Measurements from ENCODE around the gene GPR156.
"Not testable (repeated sequence)": the region's sequence is repeated elsewhere in the genome, so short reads cannot be mapped to it uniquely, and the experiment has no call there.

GPR156 gene

GRCh38 chr3:120284747-120285507 lies at the start of gene GPR156:
Gene GPR156 (minus strand): TSS chr3:120285222. CDS start chr3:120244098, 41,124 bp downstream.
- peak within 1 kb of the TSS; percentile 73 for H3K9ac ChIP-seq (ENCODE audit: low read depth, low read length)
- H3K4me1 ChIP-seq (ENCODE audit: control insufficient read depth, insufficient read depth, low read length): peaks cover 4% of the 10 kb centered on the region
- H3K36me3 ChIP-seq (ENCODE audit: control insufficient read depth, insufficient read depth, low read length): no peaks in the 10 kb centered on the region
- peak within 1 kb of the TSS; percentile 45 for H3K4me3 ChIP-seq (ENCODE audit: low read depth, low read length)
- peaks cover 38% of the 10 kb centered on the region for H3K27me3 ChIP-seq (ENCODE audit: control insufficient read depth, insufficient read depth, low read length)
- H3K9me3 ChIP-seq (ENCODE audit: control insufficient read depth, insufficient read depth, low read length): no peaks in the 10 kb centered on the region

- no peaks in the 10 kb centered on the region for H3K9me3 ChIP-seq (ENCODE audit: control insufficient read depth, insufficient read depth, low read length)
- H3K4me1 ChIP-seq (ENCODE audit: control insufficient read depth, insufficient read depth, low read length): no peaks in the 10 kb centered on the region
- no peak overlapping the region for H3K9ac ChIP-seq (ENCODE audit: low read depth, low read length)
- no peaks in the 10 kb centered on the region for H3K27me3 ChIP-seq (ENCODE audit: control insufficient read depth, insufficient read depth, low read length)
- no peaks in the 10 kb centered on the region for H3K36me3 ChIP-seq (ENCODE audit: control insufficient read depth, insufficient read depth, low read length)
- no peak overlapping the region for H3K4me3 ChIP-seq (ENCODE audit: low read depth, low read length)
These were observed 47.6 kb upstream of the GPR156 start for GRCh38 chr3:120332646-120333045.

GRCh38 chr3:120331076-120331475 lies 46.1 kb upstream of the GPR156 start:
- no peak overlapping the region for H3K9ac ChIP-seq (ENCODE audit: low read depth, low read length)
- H3K36me3 ChIP-seq (ENCODE audit: control insufficient read depth, insufficient read depth, low read length): no peaks in the 10 kb centered on the region
- H3K4me3 ChIP-seq (ENCODE audit: low read depth, low read length): no peak overlapping the region
- H3K27me3 ChIP-seq (ENCODE audit: control insufficient read depth, insufficient read depth, low read length): no peaks in the 10 kb centered on the region
- no peaks in the 10 kb centered on the region for H3K4me1 ChIP-seq (ENCODE audit: control insufficient read depth, insufficient read depth, low read length)
- no peaks in the 10 kb centered on the region for H3K9me3 ChIP-seq (ENCODE audit: control insufficient read depth, insufficient read depth, low read length)

- Histone ChIP-seq H3K36me3 (ENCODE audit: control insufficient read depth, insufficient read depth, low read length) (no peaks in the 10 kb centered on the region), H3K4me1 (ENCODE audit: control insufficient read depth, insufficient read depth, low read length) (no peaks in the 10 kb centered on the region), H3K4me3 (ENCODE audit: low read depth, low read length) (no peak overlapping the region), H3K9me3 (ENCODE audit: control insufficient read depth, insufficient read depth, low read length) (no peaks in the 10 kb centered on the region), H3K9ac (ENCODE audit: low read depth, low read length) (no peak overlapping the region), H3K27me3 (ENCODE audit: control insufficient read depth, insufficient read depth, low read length) (no peaks in the 10 kb centered on the region)
These were observed 41.8 kb upstream of the GPR156 start for GRCh38 chr3:120326784-120327183.

GRCh38 chr3:120324190-120324589 lies 39.2 kb upstream of the GPR156 start:
- Histone ChIP-seq H3K4me1 (ENCODE audit: control insufficient read depth, insufficient read depth, low read length) (no peaks in the 10 kb centered on the region), H3K27me3 (ENCODE audit: control insufficient read depth, insufficient read depth, low read length) (no peaks in the 10 kb centered on the region), H3K9me3 (ENCODE audit: control insufficient read depth, insufficient read depth, low read length) (no peaks in the 10 kb centered on the region), H3K36me3 (ENCODE audit: control insufficient read depth, insufficient read depth, low read length) (no peaks in the 10 kb centered on the region), H3K9ac (ENCODE audit: low read depth, low read length) (no peak overlapping the region), H3K4me3 (ENCODE audit: low read depth, low read length) (no peak overlapping the region)

GRCh38 chr3:120323761-120324160 lies 38.7 kb upstream of the GPR156 start:
- not testable (repeated sequence) for H3K27me3 ChIP-seq (ENCODE audit: control insufficient read depth, insufficient read depth, low read length); H3K4me1 ChIP-seq (ENCODE audit: control insufficient read depth, insufficient read depth, low read length); H3K36me3 ChIP-seq (ENCODE audit: control insufficient read depth, insufficient read depth, low read length); H3K9ac ChIP-seq (ENCODE audit: low read depth, low read length); H3K4me3 ChIP-seq (ENCODE audit: low read depth, low read length); H3K9me3 ChIP-seq (ENCODE audit: control insufficient read depth, insufficient read depth, low read length)

- Histone ChIP-seq H3K27me3 (ENCODE audit: control insufficient read depth, insufficient read depth, low read length) (no peaks in the 10 kb centered on the region), H3K4me3 (ENCODE audit: low read depth, low read length) (no peak overlapping the region), H3K36me3 (ENCODE audit: control insufficient read depth, insufficient read depth, low read length) (no peaks in the 10 kb centered on the region), H3K9ac (ENCODE audit: low read depth, low read length) (no peak overlapping the region), H3K9me3 (ENCODE audit: control insufficient read depth, insufficient read depth, low read length) (peaks cover 2% of the 10 kb centered on the region), H3K4me1 (ENCODE audit: control insufficient read depth, insufficient read depth, low read length) (no peaks in the 10 kb centered on the region)
These were observed 27.1 kb upstream of the GPR156 start for GRCh38 chr3:120311863-120312794.

GRCh38 chr3:120306519-120307455 lies 21.8 kb upstream of the GPR156 start:
- Histone ChIP-seq H3K27me3 (ENCODE audit: control insufficient read depth, insufficient read depth, low read length) (no peaks in the 10 kb centered on the region), H3K36me3 (ENCODE audit: control insufficient read depth, insufficient read depth, low read length) (no peaks in the 10 kb centered on the region), H3K4me1 (ENCODE audit: control insufficient read depth, insufficient read depth, low read length) (no peaks in the 10 kb centered on the region), H3K9ac (ENCODE audit: low read depth, low read length) (no peak overlapping the region), H3K9me3 (ENCODE audit: control insufficient read depth, insufficient read depth, low read length) (no peaks in the 10 kb centered on the region), H3K4me3 (ENCODE audit: low read depth, low read length) (no peak overlapping the region)

- H3K36me3 ChIP-seq (ENCODE audit: control insufficient read depth, insufficient read depth, low read length): no peaks in the 10 kb centered on the region
- no peaks in the 10 kb centered on the region for H3K27me3 ChIP-seq (ENCODE audit: control insufficient read depth, insufficient read depth, low read length)
- H3K9ac ChIP-seq (ENCODE audit: low read depth, low read length): no peak overlapping the region
- no peak overlapping the region for H3K4me3 ChIP-seq (ENCODE audit: low read depth, low read length)
- no peaks in the 10 kb centered on the region for H3K4me1 ChIP-seq (ENCODE audit: control insufficient read depth, insufficient read depth, low read length)
- H3K9me3 ChIP-seq (ENCODE audit: control insufficient read depth, insufficient read depth, low read length): no peaks in the 10 kb centered on the region
These were observed 19.6 kb upstream of the GPR156 start for GRCh38 chr3:120304616-120305015.

GRCh38 chr3:120302361-120302760 lies 17.3 kb upstream of the GPR156 start:
- Histone ChIP-seq H3K27me3 (ENCODE audit: control insufficient read depth, insufficient read depth, low read length) (no peaks in the 10 kb centered on the region), H3K4me1 (ENCODE audit: control insufficient read depth, insufficient read depth, low read length) (no peaks in the 10 kb centered on the region), H3K36me3 (ENCODE audit: control insufficient read depth, insufficient read depth, low read length) (no peaks in the 10 kb centered on the region), H3K4me3 (ENCODE audit: low read depth, low read length) (no peak overlapping the region), H3K9ac (ENCODE audit: low read depth, low read length) (no peak overlapping the region), H3K9me3 (ENCODE audit: control insufficient read depth, insufficient read depth, low read length) (no peaks in the 10 kb centered on the region)

GRCh38 chr3:120300971-120301370 lies 15.9 kb upstream of the GPR156 start:
- Histone ChIP-seq H3K36me3 (ENCODE audit: control insufficient read depth, insufficient read depth, low read length) (no peaks in the 10 kb centered on the region), H3K9me3 (ENCODE audit: control insufficient read depth, insufficient read depth, low read length) (no peaks in the 10 kb centered on the region)

More at GRCh38 chr3:120300971-120301370, 15.9 kb upstream of the GPR156 start:
- Histone ChIP-seq H3K9ac (ENCODE audit: low read depth, low read length) (no peak overlapping the region), H3K4me1 (ENCODE audit: control insufficient read depth, insufficient read depth, low read length) (no peaks in the 10 kb centered on the region), H3K4me3 (ENCODE audit: low read depth, low read length) (no peak overlapping the region), H3K27me3 (ENCODE audit: control insufficient read depth, insufficient read depth, low read length) (no peaks in the 10 kb centered on the region)

Data from iPS-15b (cell line).